Keratinocyte (primary cell): Measurements from ENCODE around the gene CHIT1. TPM values are rescaled to one million over a fixed set of nuclear protein-coding genes. Genes with fewer than 3 reads are reported as not detected.

ENCODE experiments used
- DNase-seq: peaks from one replicate; pipeline ENCODE4 v3.0.0-alpha.2; 2011; ENCODE audit warnings: low read depth, missing footprints, low spot score
- FAIRE-seq: peaks from 2 replicates; lab custom pipeline; 2011; peaks lifted over from hg19 to GRCh38; lab: Jason Lieb, UNC
- H2AFZ ChIP-seq: 2 replicates; pipeline ENCODE4 v1.6.0; 2012; ENCODE audit warnings: low read length, control low read depth, inconsistent platforms; ENCODE audit not compliant: control insufficient read depth
- H3K27ac ChIP-seq: 2 replicates; pipeline ENCODE4 v1.5.1; 2011; ENCODE audit warnings: low read length; ENCODE audit not compliant: control insufficient read depth, insufficient read depth
- H3K27me3 ChIP-seq: 3 replicates; pipeline ENCODE4 v1.6.0; 2011; ENCODE audit warnings: low read length; ENCODE audit not compliant: control insufficient read depth, insufficient read depth; ENCODE audit errors: extremely low read depth
- H3K36me3 ChIP-seq, 2 experiments: 2 replicates in 1 of 2; 3 replicates in 1 of 2; pipeline ENCODE4 v1.5.1; 2011; ENCODE audit warnings: low read length in 2 of 2, mild to moderate bottlenecking in 1 of 2; ENCODE audit not compliant: control insufficient read depth in 2 of 2, insufficient read depth in 2 of 2; ENCODE audit errors: extremely low read depth in 1 of 2
- H3K4me1 ChIP-seq: 3 replicates; pipeline ENCODE4 v1.5.1; 2011; ENCODE audit warnings: low read length; ENCODE audit not compliant: control insufficient read depth, insufficient read depth; ENCODE audit errors: extremely low read depth
- H3K4me2 ChIP-seq: 3 replicates; pipeline ENCODE4 v1.6.0; 2011; ENCODE audit warnings: low read depth, low read length; ENCODE audit not compliant: control insufficient read depth, insufficient read depth; ENCODE audit errors: extremely low read depth
- H3K4me3 ChIP-seq, 3 experiments: fragments of 200-600 bp in 1 of 3; sonication (generic) in 1 of 3; 2 replicates in 2 of 3; 3 replicates in 1 of 3; pipeline ENCODE4 v1.5.1; 2011 to 2016; ENCODE audit warnings: low read length in 3 of 3, mild to moderate bottlenecking in 3 of 3, control low read depth in 2 of 3, inconsistent platforms in 1 of 3, low read depth in 1 of 3, mixed read lengths in 1 of 3, mixed run types in 1 of 3, moderate library complexity in 1 of 3; ENCODE audit not compliant: control insufficient read depth in 2 of 3, insufficient read depth in 2 of 3; ENCODE audit errors: extremely low read depth in 1 of 3
- H3K79me2 ChIP-seq: 2 replicates; pipeline ENCODE4 v1.6.0; 2012; ENCODE audit warnings: low read length; ENCODE audit not compliant: control insufficient read depth, insufficient read depth
- H3K9ac ChIP-seq: 3 replicates; pipeline ENCODE4 v1.6.0; 2011; ENCODE audit warnings: low read length; ENCODE audit not compliant: control insufficient read depth, insufficient read depth; ENCODE audit errors: extremely low read depth
- H3K9me1 ChIP-seq: 3 replicates; pipeline ENCODE4 v1.6.0; 2011; ENCODE audit warnings: low read length; ENCODE audit not compliant: control insufficient read depth, insufficient read depth; ENCODE audit errors: extremely low read depth
- H3K9me3 ChIP-seq: 2 replicates; pipeline ENCODE4 v1.5.1; 2012; ENCODE audit warnings: low read depth, low read length; ENCODE audit not compliant: control insufficient read depth
- H4K20me1 ChIP-seq: 3 replicates; pipeline ENCODE4 v1.6.0; 2011; ENCODE audit warnings: low read length; ENCODE audit not compliant: control insufficient read depth, insufficient read depth; ENCODE audit errors: extremely low read depth
- EZH2 ChIP-seq: IDR thresholded peaks from one replicate; pipeline ENCODE4 v1.6.1; 2012; ENCODE audit warnings: inconsistent platforms, mild to moderate bottlenecking, low read length, moderate library complexity
- dilution Hi-C: fragments of 300-500 bp; cut with MboI; formaldehyde crosslinking; loops from one replicate; pipeline ENCODE4 v1.7.0; 2020; ENCODE audit warnings: low sequenced_read_pairs; ENCODE audit not compliant: extremely low pct_ligation_motif_present
- polyA plus RNA-seq, 5 experiments: library from polyadenylated mRNA; depleted of rRNA in 3 of 5; stranded (reverse) in 3 of 5; stranded (forward) in 1 of 5; unstranded in 1 of 5; fragments of >200 nt; gene quantifications; 1 replicate in 1 of 5; 2 replicates in 3 of 5; 3 replicates in 1 of 5; pipeline versions ENCODE4 v1.2.1 to v1.2.3, GENCODE V29; 2011 to 2012; ENCODE audit warnings: missing spikeins in 2 of 5, low read depth in 1 of 5, low replicate concordance in 1 of 5
- TF ChIP-seq, protein P1 (sequence below), 3 experiments: IDR thresholded peaks in 1 of 3; conservative IDR thresholded peaks in 1 of 3; optimal IDR thresholded peaks in 1 of 3; 2 replicates in 2 of 3; 3 replicates in 1 of 3; pipeline versions ENCODE3 to v1.5.1; 2011; ENCODE audit warnings: low read length in 3 of 3, mild to moderate bottlenecking in 3 of 3, moderate library complexity in 2 of 3, control low read depth in 1 of 3, inconsistent platforms in 1 of 3; ENCODE audit not compliant: insufficient read depth in 2 of 3; ENCODE audit errors: extremely low read depth in 1 of 3

Gene CHIT1
- polyA plus RNA-seq, 1 donor (not counting 4 experiments of a cell fraction or from before 2014, with no cell fraction given): not detected

DNA sequence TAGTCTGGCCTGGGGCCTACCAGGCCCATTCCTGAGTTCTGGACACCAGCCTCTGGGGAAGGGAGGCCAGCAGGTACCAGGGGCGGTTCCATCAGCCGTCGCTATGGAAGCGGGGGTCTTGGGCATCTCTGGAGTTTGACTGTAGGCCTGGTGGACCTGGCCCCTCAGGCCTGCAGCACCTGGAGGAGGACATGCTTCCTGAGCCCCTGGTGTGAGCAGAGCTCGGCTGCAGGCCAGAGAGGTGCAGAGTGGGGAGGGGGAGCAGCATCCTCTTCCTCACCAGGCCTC is 61.6 kb downstream of the CHIT1 start:
- H3K4me1 ChIP-seq: no peaks in the 10 kb centered on the region
- no peak overlapping the region for H3K9ac ChIP-seq
- no peak overlapping the region for H3K27ac ChIP-seq
- no peaks in the 10 kb centered on the region for H3K9me1 ChIP-seq
- dilution Hi-C loops: no loop called here
- FAIRE-seq (no peak), DNase-seq (no peak)
- H3K4me3 ChIP-seq: no peak overlapping the region
- no peaks in the 10 kb centered on the region for H3K9me3 ChIP-seq
- no peaks in the 10 kb centered on the region for H4K20me1 ChIP-seq
- H3K4me2 ChIP-seq: no peak overlapping the region
- TF ChIP-seq EZH2: no peak
- TF ChIP-seq, protein P1, sequence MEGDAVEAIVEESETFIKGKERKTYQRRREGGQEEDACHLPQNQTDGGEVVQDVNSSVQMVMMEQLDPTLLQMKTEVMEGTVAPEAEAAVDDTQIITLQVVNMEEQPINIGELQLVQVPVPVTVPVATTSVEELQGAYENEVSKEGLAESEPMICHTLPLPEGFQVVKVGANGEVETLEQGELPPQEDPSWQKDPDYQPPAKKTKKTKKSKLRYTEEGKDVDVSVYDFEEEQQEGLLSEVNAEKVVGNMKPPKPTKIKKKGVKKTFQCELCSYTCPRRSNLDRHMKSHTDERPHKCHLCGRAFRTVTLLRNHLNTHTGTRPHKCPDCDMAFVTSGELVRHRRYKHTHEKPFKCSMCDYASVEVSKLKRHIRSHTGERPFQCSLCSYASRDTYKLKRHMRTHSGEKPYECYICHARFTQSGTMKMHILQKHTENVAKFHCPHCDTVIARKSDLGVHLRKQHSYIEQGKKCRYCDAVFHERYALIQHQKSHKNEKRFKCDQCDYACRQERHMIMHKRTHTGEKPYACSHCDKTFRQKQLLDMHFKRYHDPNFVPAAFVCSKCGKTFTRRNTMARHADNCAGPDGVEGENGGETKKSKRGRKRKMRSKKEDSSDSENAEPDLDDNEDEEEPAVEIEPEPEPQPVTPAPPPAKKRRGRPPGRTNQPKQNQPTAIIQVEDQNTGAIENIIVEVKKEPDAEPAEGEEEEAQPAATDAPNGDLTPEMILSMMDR (optimal IDR thresholded peaks at IDR 0.05 in 1 of 3, IDR thresholded peaks at IDR 0.05 in 1 of 3, conservative IDR thresholded peaks at IDR 0.05 in 1 of 3; ENCODE audit: extremely low read depth in 1 of 3, insufficient read depth in 2 of 3, low read length in 3 of 3): no peak
- peaks cover 13% of the 10 kb centered on the region for H3K27me3 ChIP-seq
- H3K36me3 ChIP-seq: no peaks in the 10 kb centered on the region
- no peak overlapping the region for H2AFZ ChIP-seq
- H3K79me2 ChIP-seq: no peaks in the 10 kb centered on the region

- H3K9me3 ChIP-seq: no peaks in the 10 kb centered on the region
- FAIRE-seq (no peak), DNase-seq (no peak)
- peaks cover 15% of the 10 kb centered on the region for H3K27me3 ChIP-seq
- H3K27ac ChIP-seq: no peak overlapping the region
- TF ChIP-seq EZH2: no peak
- TF ChIP-seq, protein P1 (optimal IDR thresholded peaks at IDR 0.05 in 1 of 3, IDR thresholded peaks at IDR 0.05 in 1 of 3, conservative IDR thresholded peaks at IDR 0.05 in 1 of 3; ENCODE audit: extremely low read depth in 1 of 3, insufficient read depth in 2 of 3, low read length in 3 of 3): no peak
- no peak overlapping the region for H3K4me3 ChIP-seq
- no peak overlapping the region for H3K9ac ChIP-seq
- no peaks in the 10 kb centered on the region for H3K79me2 ChIP-seq
- no peak overlapping the region for H2AFZ ChIP-seq
- H3K9me1 ChIP-seq: no peaks in the 10 kb centered on the region
- dilution Hi-C loops: no loop called here
- H3K36me3 ChIP-seq: no peaks in the 10 kb centered on the region
- no peaks in the 10 kb centered on the region for H3K4me1 ChIP-seq
- H3K4me2 ChIP-seq: no peak overlapping the region
- no peaks in the 10 kb centered on the region for H4K20me1 ChIP-seq
Observed at GRCh38 chr1:203167026-203167912, 62.2 kb downstream of the CHIT1 start.
